Measurements from ENCODE around the gene RETSAT.

RETSAT gene

DNA sequence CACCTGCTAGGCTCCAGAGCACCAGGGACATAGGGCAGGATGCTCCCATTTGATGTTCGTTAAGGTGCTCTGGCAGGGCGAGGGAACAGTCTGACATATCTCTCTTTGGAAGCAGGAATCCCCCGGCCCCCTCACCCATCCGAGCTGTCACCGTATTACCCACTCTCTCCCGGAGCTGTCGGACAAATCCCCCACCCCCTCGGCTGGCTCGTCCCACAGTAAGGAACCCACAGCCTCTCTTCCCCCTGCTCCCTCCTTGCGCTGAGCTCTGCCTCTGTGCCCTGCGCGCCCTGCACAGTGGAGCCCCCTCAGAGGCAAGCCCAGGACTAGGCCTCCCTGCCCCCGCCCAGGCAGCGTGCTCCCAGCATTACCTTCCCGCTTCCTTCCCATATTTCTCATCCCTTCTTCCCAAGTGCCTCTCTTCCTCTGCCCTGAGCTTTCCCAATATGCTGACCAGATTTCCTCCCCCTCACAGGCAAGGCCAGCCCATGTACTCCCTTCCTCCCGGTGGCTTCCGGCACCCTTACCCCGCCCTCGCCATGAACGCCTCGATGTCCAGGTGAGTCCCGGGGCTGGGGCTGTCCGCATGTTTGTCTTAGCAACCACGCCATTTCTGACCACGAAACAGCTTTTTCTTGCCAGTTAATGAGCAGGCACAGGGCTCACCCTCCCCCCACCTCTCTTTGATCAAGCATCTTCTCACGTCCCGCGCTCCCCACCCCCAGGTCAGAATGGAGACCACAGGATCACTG lies 50.4 kb downstream of the RETSAT start:
- no peak for DNase-seq

DNA sequence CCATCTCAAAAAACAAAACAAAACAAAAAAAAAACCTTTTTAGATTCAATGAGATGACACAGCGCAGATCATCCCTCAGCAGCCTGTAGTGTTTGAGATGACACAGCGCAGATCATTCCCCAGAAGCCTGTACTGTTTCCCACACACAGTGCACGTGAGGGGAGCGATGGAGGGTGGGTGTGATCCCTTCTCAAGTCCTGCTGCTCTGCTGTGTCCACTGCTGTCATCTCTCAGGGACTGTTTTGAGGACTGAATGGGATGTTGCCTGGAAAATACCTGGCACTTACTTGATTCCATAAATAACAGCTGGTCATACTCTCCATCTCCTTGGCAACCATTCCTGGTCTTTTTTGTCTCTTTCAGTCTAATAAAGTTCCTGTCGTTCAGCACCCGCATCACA lies 52.2 kb downstream of the RETSAT start:
- DNase-seq = no peak
